ENCODE data around the gene TMLHE. TPM values are rescaled to one million over a fixed set of nuclear protein-coding genes. Genes with fewer than 3 reads are reported as not detected.
"Not testable (repeated sequence)": the region's sequence is repeated elsewhere in the genome, so short reads cannot be mapped to it uniquely, and the experiment has no call there.

Gene TMLHE, protein sequence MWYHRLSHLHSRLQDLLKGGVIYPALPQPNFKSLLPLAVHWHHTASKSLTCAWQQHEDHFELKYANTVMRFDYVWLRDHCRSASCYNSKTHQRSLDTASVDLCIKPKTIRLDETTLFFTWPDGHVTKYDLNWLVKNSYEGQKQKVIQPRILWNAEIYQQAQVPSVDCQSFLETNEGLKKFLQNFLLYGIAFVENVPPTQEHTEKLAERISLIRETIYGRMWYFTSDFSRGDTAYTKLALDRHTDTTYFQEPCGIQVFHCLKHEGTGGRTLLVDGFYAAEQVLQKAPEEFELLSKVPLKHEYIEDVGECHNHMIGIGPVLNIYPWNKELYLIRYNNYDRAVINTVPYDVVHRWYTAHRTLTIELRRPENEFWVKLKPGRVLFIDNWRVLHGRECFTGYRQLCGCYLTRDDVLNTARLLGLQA
- 9.7 and 11.2 TPM in 2 replicates for total RNA-seq

DNA sequence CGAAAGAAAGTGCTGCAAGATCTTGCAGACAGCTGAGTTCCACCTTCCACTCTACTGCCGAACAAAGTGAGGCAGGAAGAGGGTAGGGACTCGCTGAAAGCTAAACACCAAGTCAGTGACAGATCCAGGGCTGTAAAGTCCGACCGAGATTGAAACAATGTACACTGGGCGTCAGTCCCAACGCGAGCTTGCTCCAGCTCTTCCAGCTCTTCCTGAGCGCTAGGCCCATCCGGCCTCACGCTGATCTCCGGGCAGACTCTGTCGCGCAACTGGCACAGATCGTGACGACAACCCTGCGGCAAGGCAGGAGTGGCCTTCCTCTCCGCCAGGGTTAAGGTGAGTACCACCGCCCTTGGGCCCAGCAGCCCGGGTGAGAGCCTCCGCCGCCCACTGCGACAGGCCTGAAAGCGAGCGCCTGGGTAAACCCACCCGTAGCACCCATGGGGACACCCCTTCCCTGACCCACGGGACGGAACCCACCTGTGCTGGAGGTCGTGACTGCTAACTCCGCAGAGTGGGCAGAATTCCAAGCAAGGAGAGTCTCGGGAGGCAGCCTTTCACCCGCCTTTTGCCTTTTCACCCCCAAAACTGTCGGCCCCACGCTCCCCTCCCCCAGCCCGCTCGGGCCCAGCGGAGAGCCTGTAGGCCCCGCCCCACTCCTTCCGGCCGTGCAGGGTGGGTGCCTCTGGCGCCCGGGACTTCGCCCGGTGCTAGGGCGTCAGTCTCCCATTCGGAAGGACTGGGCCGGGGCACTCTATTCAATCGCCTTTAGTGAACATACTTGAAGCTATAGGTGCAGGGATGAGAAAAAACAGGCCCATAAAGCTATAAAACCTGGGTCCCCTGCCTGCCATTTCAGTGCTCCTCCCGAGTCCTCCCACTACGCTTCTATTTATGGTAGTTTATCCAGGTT is at the start of gene TMLHE, which contains the start of gene SPRY3:
Gene TMLHE, minus strand, starts transcription at position 641 of the 913 bp plus-strand sequence. CDS start 67,676 bp downstream, outside the sequence.
Gene SPRY3, plus strand, starts transcription at position 275 of the 913 bp plus-strand sequence.
- peak within 1 kb of the TSS; percentile 91 for H3K4me3 Mint-ChIP-seq (ENCODE audit: low read depth)

GRCh38 chrX:155662282-155662681 is 49.5 kb upstream of the TMLHE start:
- no peaks in the 10 kb centered on the region for H3K36me3 Mint-ChIP-seq (ENCODE audit: low read depth)
- intact Hi-C loops (cut with micrococcal nuclease) = no loop called here
- no peak for DNase-seq (ENCODE audit: low spot score)
- H3K27ac Mint-ChIP-seq = no peak overlapping the region
- peaks cover 2% of the 10 kb centered on the region for H3K4me1 Mint-ChIP-seq (ENCODE audit: low read depth)
- peaks cover 10% of the 10 kb centered on the region for H3K27me3 Mint-ChIP-seq (ENCODE audit: low read depth)
- H3K9me3 Mint-ChIP-seq = peaks cover 19% of the 10 kb centered on the region
- H3K4me3 Mint-ChIP-seq (ENCODE audit: low read depth) = no peak overlapping the region

More for the DNA sequence above, at the start of gene TMLHE, which contains the start of gene SPRY3:
- peaks cover 2% of the 10 kb centered on the region for H3K9me3 Mint-ChIP-seq
- no peaks in the 10 kb centered on the region for H3K27me3 Mint-ChIP-seq (ENCODE audit: low read depth)
- peaks cover 12% of the 10 kb centered on the region for H3K36me3 Mint-ChIP-seq (ENCODE audit: low read depth)
- DNase-seq (ENCODE audit: low spot score) = peak; percentile 39
- H3K27ac Mint-ChIP-seq = peak within 1 kb of the TSS; percentile 84
- peaks cover 7% of the 10 kb centered on the region for H3K4me1 Mint-ChIP-seq (ENCODE audit: low read depth)
- intact Hi-C loops (cut with micrococcal nuclease) = no loop called here

GRCh38 chrX:155645180-155645579 is 32.4 kb upstream of the TMLHE start:
- Mint-ChIP-seq H3K27ac (no peak overlapping the region), H3K4me3 (ENCODE audit: low read depth) (no peak overlapping the region), H3K36me3 (ENCODE audit: low read depth) (no peaks in the 10 kb centered on the region), H3K4me1 (ENCODE audit: low read depth) (peaks cover 5% of the 10 kb centered on the region), H3K9me3 (peaks cover 8% of the 10 kb centered on the region), H3K27me3 (ENCODE audit: low read depth) (no peaks in the 10 kb centered on the region)
- intact Hi-C loops (cut with micrococcal nuclease) = no loop called here
- DNase-seq (ENCODE audit: low spot score) = no peak

GRCh38 chrX:155643240-155643639 is 30.5 kb upstream of the TMLHE start:
- DNase-seq (ENCODE audit: low spot score) = no peak
- H3K4me3 Mint-ChIP-seq (ENCODE audit: low read depth) = no peak overlapping the region
- H3K4me1 Mint-ChIP-seq (ENCODE audit: low read depth) = peaks cover 5% of the 10 kb centered on the region
- H3K27me3 Mint-ChIP-seq (ENCODE audit: low read depth) = no peaks in the 10 kb centered on the region
- no peaks in the 10 kb centered on the region for H3K36me3 Mint-ChIP-seq (ENCODE audit: low read depth)
- H3K9me3 Mint-ChIP-seq = peaks cover 8% of the 10 kb centered on the region
- no peak overlapping the region for H3K27ac Mint-ChIP-seq
- intact Hi-C loops (cut with micrococcal nuclease) = no loop called here

DNA sequence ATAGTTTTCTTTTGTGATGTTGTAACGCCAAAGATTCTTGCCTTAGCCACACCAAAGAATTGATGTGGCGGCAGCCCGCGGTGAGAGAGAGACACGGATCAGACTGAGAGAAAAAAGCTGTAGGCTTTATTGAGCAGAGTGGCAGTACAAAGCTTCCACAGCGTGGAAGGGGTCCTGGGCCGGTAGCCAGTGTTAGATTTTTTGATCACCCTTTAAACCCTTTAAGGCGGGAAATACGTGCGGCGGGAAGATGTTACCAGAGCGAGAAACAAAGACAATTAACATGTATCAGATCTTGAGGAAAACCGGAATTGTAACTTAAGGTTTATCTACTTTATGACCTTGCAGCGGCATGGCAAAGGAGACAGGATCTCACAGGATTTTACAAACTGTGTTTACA is 28.6 kb upstream of the TMLHE start:
- H3K27me3 Mint-ChIP-seq (ENCODE audit: low read depth); H3K36me3 Mint-ChIP-seq (ENCODE audit: low read depth); H3K9me3 Mint-ChIP-seq; H3K4me1 Mint-ChIP-seq (ENCODE audit: low read depth); DNase-seq (ENCODE audit: low spot score); intact Hi-C loops (cut with micrococcal nuclease): not testable (repeated sequence)
- H3K4me3 Mint-ChIP-seq (ENCODE audit: low read depth) = peak overlapping the region; percentile 74
- H3K27ac Mint-ChIP-seq = peak overlapping the region; percentile 44

DNA sequence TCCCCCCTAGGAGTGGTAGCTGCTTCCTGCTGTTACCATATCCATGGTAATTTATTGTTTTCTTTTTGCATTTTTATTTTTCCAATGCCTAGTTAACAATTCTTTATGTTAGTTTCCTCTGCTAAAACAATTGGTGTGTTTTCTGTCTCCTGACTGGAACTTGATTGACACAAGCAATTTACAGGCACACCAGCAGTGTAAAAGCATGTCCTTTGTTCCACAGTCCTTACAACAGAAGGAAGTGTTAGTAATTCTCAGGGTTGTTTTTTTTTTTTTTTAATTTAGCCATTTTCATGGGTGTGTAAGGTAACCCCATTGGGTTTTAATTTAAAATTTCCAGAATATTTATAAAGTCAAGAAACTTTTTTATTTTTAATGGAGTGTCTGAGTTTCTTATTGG is 25.0 kb upstream of the TMLHE start:
- no peak for DNase-seq (ENCODE audit: low spot score)
- no peaks in the 10 kb centered on the region for H3K27me3 Mint-ChIP-seq (ENCODE audit: low read depth)
- intact Hi-C loops (cut with micrococcal nuclease) = no loop called here
- no peak overlapping the region for H3K4me3 Mint-ChIP-seq (ENCODE audit: low read depth)
- no peaks in the 10 kb centered on the region for H3K36me3 Mint-ChIP-seq (ENCODE audit: low read depth)
- peaks cover 7% of the 10 kb centered on the region for H3K4me1 Mint-ChIP-seq (ENCODE audit: low read depth)
- H3K9me3 Mint-ChIP-seq = peaks cover 4% of the 10 kb centered on the region
- no peak overlapping the region for H3K27ac Mint-ChIP-seq

DNA sequence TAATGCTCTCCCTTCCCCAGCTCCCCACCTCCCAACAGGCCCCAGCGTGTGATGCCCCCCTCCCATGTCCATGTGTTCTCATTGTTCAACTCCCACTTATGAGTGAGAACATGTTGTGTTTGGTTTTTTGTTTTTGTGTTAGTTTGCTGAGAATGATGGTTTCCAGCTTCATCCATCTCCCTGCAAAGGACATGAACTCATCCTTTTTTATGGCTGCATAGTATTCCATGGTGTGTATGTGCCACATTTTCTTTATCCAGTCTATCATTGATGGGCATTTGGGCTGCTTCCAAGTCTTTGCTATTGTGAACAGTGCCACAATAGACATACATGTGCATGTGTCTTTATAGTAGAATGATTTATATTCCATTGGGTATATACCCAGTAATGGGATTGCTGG is 22.3 kb upstream of the TMLHE start:
- H3K27ac Mint-ChIP-seq; H3K4me1 Mint-ChIP-seq (ENCODE audit: low read depth); intact Hi-C loops (cut with micrococcal nuclease); H3K27me3 Mint-ChIP-seq (ENCODE audit: low read depth); H3K4me3 Mint-ChIP-seq (ENCODE audit: low read depth); H3K36me3 Mint-ChIP-seq (ENCODE audit: low read depth); DNase-seq (ENCODE audit: low spot score): not testable (repeated sequence)
- H3K9me3 Mint-ChIP-seq = peaks cover 13% of the 10 kb centered on the region

GRCh38 chrX:155632431-155633100 is 19.8 kb upstream of the TMLHE start:
- Mint-ChIP-seq H3K36me3 (ENCODE audit: low read depth) (no peaks in the 10 kb centered on the region), H3K27ac (peak overlapping the region; percentile 34), H3K4me3 (ENCODE audit: low read depth) (peak overlapping the region; percentile 49), H3K4me1 (ENCODE audit: low read depth) (peaks cover 5% of the 10 kb centered on the region), H3K27me3 (ENCODE audit: low read depth) (no peaks in the 10 kb centered on the region), H3K9me3 (peaks cover 25% of the 10 kb centered on the region)
- peak; percentile 7 for DNase-seq (ENCODE audit: low spot score)
- intact Hi-C loops (cut with micrococcal nuclease) = no loop called here

GRCh38 chrX:155620110-155620509 is 7.4 kb upstream of the TMLHE start:
- H3K27me3 Mint-ChIP-seq (ENCODE audit: low read depth); intact Hi-C loops (cut with micrococcal nuclease); H3K36me3 Mint-ChIP-seq (ENCODE audit: low read depth); H3K4me1 Mint-ChIP-seq (ENCODE audit: low read depth); H3K27ac Mint-ChIP-seq; H3K9me3 Mint-ChIP-seq; H3K4me3 Mint-ChIP-seq (ENCODE audit: low read depth); DNase-seq (ENCODE audit: low spot score): not testable (repeated sequence)

DNA sequence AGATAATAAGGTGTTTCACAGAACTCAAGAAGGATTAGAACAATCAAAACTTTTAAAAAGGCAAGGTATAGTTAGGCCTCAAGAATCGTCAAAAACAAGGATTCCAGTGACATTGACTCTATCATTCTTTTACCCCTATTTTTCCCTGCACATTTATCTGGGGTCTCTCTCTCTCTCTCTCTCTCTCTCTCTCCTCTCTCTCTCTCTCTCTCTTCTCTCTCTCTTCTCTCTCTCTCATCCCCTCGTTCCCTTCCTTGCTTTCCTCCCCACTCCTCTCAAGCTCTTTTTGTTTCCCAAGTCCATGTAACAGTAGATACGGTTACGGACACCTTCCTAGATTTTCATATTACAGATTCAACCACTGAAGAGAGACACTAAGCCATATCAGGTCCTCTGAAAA is 3.2 kb upstream of the TMLHE start:
- H3K4me1 Mint-ChIP-seq (ENCODE audit: low read depth) = peaks cover 9% of the 10 kb centered on the region
- intact Hi-C loops (cut with micrococcal nuclease) = no loop called here
- no peak overlapping the region for H3K27ac Mint-ChIP-seq
- H3K4me3 Mint-ChIP-seq (ENCODE audit: low read depth) = no peak overlapping the region
- H3K36me3 Mint-ChIP-seq (ENCODE audit: low read depth) = no peaks in the 10 kb centered on the region
- DNase-seq (ENCODE audit: low spot score) = no peak
- H3K27me3 Mint-ChIP-seq (ENCODE audit: low read depth) = no peaks in the 10 kb centered on the region
- peaks cover 3% of the 10 kb centered on the region for H3K9me3 Mint-ChIP-seq

DNA sequence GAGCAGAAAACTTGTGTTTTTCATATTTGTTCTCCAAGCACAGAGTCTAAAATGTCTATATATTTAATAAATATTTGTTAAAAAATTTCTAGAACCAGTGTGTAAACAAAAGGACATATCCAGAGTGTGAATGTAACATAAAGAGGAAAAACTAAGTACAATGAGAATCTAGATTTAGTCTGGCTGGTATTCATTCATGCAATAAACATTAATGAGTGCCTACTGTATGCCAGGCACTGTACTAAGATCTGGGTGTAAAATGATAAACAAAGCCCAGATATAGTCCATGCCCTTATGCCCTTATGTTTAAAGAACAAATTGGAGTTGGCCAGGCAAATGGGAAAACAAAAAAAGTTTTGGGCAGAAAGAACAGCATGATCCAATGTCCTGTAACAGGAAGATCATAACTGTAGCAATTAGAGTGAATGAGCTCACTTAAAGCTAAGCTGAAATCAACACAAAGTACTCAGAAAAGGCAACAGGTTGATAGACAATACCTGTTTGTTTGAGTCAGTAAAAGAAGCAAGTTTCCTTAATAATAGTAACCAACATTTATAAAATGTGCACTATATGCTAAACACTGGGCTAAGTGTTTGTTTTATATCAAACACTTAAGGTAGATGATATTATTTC is 1.3 kb upstream of the TMLHE start:
- intact Hi-C loops (cut with micrococcal nuclease) = no loop called here
- Mint-ChIP-seq H3K27me3 (ENCODE audit: low read depth) (no peaks in the 10 kb centered on the region), H3K4me1 (ENCODE audit: low read depth) (peaks cover 7% of the 10 kb centered on the region), H3K27ac (no peak overlapping the region), H3K4me3 (ENCODE audit: low read depth) (no peak overlapping the region), H3K9me3 (peaks cover 3% of the 10 kb centered on the region), H3K36me3 (ENCODE audit: low read depth) (peaks cover 10% of the 10 kb centered on the region)
- DNase-seq (ENCODE audit: low spot score) = no peak

- peaks cover 15% of the 10 kb centered on the region for H3K9me3 Mint-ChIP-seq
- peaks cover 25% of the 10 kb centered on the region for H3K36me3 Mint-ChIP-seq (ENCODE audit: low read depth)
- no peak for DNase-seq (ENCODE audit: low spot score)
- H3K4me1 Mint-ChIP-seq (ENCODE audit: low read depth) = peaks cover 7% of the 10 kb centered on the region
- H3K4me3 Mint-ChIP-seq (ENCODE audit: low read depth) = peak overlapping the region; percentile 26
- no peak overlapping the region for H3K27ac Mint-ChIP-seq
- H3K27me3 Mint-ChIP-seq (ENCODE audit: low read depth) = no peaks in the 10 kb centered on the region
- intact Hi-C loops (cut with micrococcal nuclease) = no loop called here
These were observed 1.4 kb downstream of the TMLHE start for GRCh38 chrX:155611302-155611701.
